HL-60 (cell line): Measurements from ENCODE around the gene FAM227B.

Source experiments
- GABPA ChIP-seq: IDR thresholded peaks from 2 replicates; pipeline ENCODE4 v1.6.1; 2012; ENCODE audit warnings: low read depth
- TF ChIP-seq, protein P1 (sequence below): IDR thresholded peaks from one replicate; pipeline ENCODE4 v1.5.1; 2011; ENCODE audit warnings: low read length, control low read depth, inconsistent platforms; ENCODE audit not compliant: insufficient read depth
- TF ChIP-seq, protein P2 (sequence below): IDR thresholded peaks from 2 replicates; pipeline ENCODE4 v1.6.1; 2012; ENCODE audit warnings: low read depth; ENCODE audit not compliant: insufficient replicate concordance

DNA sequence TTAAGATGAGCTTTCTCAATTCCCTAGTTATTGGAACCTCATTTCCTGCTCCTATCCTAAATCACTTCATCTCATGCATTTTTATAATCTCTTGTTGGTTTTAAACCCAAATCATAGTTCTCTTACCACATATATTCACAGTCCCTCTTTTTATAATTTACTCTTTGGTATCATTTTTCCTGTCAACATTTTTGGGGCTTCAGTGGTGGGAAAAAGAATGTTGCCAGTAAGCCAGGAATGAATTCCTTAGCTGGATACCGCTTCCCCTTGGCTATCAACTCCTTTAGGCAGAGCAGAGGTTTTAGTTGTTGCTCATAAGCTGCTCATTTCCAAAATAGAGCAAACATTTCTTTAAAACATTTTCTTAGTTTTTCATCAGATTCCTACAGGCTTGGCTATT lies 338.3 kb downstream of the FAM227B start:
- TF ChIP-seq, protein P1, sequence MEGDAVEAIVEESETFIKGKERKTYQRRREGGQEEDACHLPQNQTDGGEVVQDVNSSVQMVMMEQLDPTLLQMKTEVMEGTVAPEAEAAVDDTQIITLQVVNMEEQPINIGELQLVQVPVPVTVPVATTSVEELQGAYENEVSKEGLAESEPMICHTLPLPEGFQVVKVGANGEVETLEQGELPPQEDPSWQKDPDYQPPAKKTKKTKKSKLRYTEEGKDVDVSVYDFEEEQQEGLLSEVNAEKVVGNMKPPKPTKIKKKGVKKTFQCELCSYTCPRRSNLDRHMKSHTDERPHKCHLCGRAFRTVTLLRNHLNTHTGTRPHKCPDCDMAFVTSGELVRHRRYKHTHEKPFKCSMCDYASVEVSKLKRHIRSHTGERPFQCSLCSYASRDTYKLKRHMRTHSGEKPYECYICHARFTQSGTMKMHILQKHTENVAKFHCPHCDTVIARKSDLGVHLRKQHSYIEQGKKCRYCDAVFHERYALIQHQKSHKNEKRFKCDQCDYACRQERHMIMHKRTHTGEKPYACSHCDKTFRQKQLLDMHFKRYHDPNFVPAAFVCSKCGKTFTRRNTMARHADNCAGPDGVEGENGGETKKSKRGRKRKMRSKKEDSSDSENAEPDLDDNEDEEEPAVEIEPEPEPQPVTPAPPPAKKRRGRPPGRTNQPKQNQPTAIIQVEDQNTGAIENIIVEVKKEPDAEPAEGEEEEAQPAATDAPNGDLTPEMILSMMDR = no peak
- TF ChIP-seq, protein P2, sequence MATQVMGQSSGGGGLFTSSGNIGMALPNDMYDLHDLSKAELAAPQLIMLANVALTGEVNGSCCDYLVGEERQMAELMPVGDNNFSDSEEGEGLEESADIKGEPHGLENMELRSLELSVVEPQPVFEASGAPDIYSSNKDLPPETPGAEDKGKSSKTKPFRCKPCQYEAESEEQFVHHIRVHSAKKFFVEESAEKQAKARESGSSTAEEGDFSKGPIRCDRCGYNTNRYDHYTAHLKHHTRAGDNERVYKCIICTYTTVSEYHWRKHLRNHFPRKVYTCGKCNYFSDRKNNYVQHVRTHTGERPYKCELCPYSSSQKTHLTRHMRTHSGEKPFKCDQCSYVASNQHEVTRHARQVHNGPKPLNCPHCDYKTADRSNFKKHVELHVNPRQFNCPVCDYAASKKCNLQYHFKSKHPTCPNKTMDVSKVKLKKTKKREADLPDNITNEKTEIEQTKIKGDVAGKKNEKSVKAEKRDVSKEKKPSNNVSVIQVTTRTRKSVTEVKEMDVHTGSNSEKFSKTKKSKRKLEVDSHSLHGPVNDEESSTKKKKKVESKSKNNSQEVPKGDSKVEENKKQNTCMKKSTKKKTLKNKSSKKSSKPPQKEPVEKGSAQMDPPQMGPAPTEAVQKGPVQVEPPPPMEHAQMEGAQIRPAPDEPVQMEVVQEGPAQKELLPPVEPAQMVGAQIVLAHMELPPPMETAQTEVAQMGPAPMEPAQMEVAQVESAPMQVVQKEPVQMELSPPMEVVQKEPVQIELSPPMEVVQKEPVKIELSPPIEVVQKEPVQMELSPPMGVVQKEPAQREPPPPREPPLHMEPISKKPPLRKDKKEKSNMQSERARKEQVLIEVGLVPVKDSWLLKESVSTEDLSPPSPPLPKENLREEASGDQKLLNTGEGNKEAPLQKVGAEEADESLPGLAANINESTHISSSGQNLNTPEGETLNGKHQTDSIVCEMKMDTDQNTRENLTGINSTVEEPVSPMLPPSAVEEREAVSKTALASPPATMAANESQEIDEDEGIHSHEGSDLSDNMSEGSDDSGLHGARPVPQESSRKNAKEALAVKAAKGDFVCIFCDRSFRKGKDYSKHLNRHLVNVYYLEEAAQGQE = no peak
- TF ChIP-seq GABPA = no peak
